Parathyroid adenoma (tissue), 2 donors: ENCODE results near the gene SYNJ2.

Experiments
- H2AFZ ChIP-seq: fragments of 300-600 bp; sonication (generic); one replicate; pipeline ENCODE4 v1.7.0; 2017; ENCODE audit warnings: antibody characterized with exemption, mild to moderate bottlenecking
- H3K27ac ChIP-seq: fragments of 300-600 bp; sonication (generic); one replicate; pipeline ENCODE4 v1.7.0; 2017
- H3K27me3 ChIP-seq: fragments of 300-600 bp; sonication (generic); one replicate; pipeline ENCODE4 v1.7.0; 2017; ENCODE audit warnings: low read length; ENCODE audit not compliant: control insufficient read depth, insufficient read depth
- H3K36me3 ChIP-seq: fragments of 300-600 bp; sonication (generic); one replicate; pipeline ENCODE4 v1.7.0; 2017; ENCODE audit warnings: low read length; ENCODE audit not compliant: control insufficient read depth, insufficient read depth
- H3K4me1 ChIP-seq: fragments of 300-600 bp; sonication (generic); one replicate; pipeline ENCODE4 v1.7.0; 2017; ENCODE audit warnings: control low read depth
- H3K4me2 ChIP-seq: fragments of 300-600 bp; sonication (generic); one replicate; pipeline ENCODE4 v1.7.0; 2017; ENCODE audit warnings: low read length
- H3K4me3 ChIP-seq: fragments of 300-600 bp; sonication (generic); one replicate; pipeline ENCODE4 v1.7.0; 2017; ENCODE audit warnings: low read depth, low read length
- H3K79me2 ChIP-seq: fragments of 300-600 bp; sonication (generic); one replicate; pipeline ENCODE4 v1.7.0; 2017; ENCODE audit warnings: control low read depth
- H3K9ac ChIP-seq: fragments of 300-600 bp; sonication (generic); one replicate; pipeline ENCODE4 v1.7.0; 2017; ENCODE audit warnings: mild to moderate bottlenecking
- H3K9me3 ChIP-seq: fragments of 300-600 bp; sonication (generic); one replicate; pipeline ENCODE4 v1.7.0; 2017; ENCODE audit warnings: low read length; ENCODE audit not compliant: control insufficient read depth
- CTCF ChIP-seq: fragments of 300-600 bp; sonication (generic); IDR thresholded peaks from one replicate; pipeline ENCODE4 v1.7.0; 2017; ENCODE audit warnings: antibody characterized with exemption, mild to moderate bottlenecking
- donor health status: primary hyperparathyroidism.

The SYNJ2 gene

GRCh38 chr6:158122048-158122447 is 140.4 kb downstream of the SYNJ2 start:
- H3K36me3 ChIP-seq, result no peaks in the 10 kb centered on the region
- H3K4me1 ChIP-seq, result no peaks in the 10 kb centered on the region
- H3K79me2 ChIP-seq, result no peaks in the 10 kb centered on the region
- no peak overlapping the region for H3K4me2 ChIP-seq
- H2AFZ ChIP-seq, result no peak overlapping the region
- no peaks in the 10 kb centered on the region for H3K27me3 ChIP-seq
- TF ChIP-seq CTCF, result no peak
- H3K9ac ChIP-seq, result no peak overlapping the region
- H3K27ac ChIP-seq, result no peak overlapping the region
- no peak overlapping the region for H3K4me3 ChIP-seq
- H3K9me3 ChIP-seq, result no peaks in the 10 kb centered on the region

GRCh38 chr6:158124288-158124687 is 142.6 kb downstream of the SYNJ2 start:
- Histone ChIP-seq H3K9me3 (no peaks in the 10 kb centered on the region), H3K4me1 (no peaks in the 10 kb centered on the region), H3K27me3 (no peaks in the 10 kb centered on the region), H3K27ac (no peak overlapping the region), H2AFZ (no peak overlapping the region), H3K9ac (no peak overlapping the region), H3K79me2 (no peaks in the 10 kb centered on the region), H3K4me2 (no peak overlapping the region), H3K4me3 (no peak overlapping the region), H3K36me3 (no peaks in the 10 kb centered on the region)
- no peak for TF ChIP-seq CTCF

- H3K9ac ChIP-seq, result no peak overlapping the region
- H3K9me3 ChIP-seq, result no peaks in the 10 kb centered on the region
- H3K36me3 ChIP-seq, result no peaks in the 10 kb centered on the region
- H3K4me1 ChIP-seq, result no peaks in the 10 kb centered on the region
- H2AFZ ChIP-seq, result no peak overlapping the region
- no peak overlapping the region for H3K27ac ChIP-seq
- no peaks in the 10 kb centered on the region for H3K79me2 ChIP-seq
- no peak overlapping the region for H3K4me2 ChIP-seq
- H3K27me3 ChIP-seq, result no peaks in the 10 kb centered on the region
- no peak overlapping the region for H3K4me3 ChIP-seq
- TF ChIP-seq CTCF, result no peak
These were observed 143.6 kb downstream of the SYNJ2 start for GRCh38 chr6:158125271-158125670.

- Histone ChIP-seq H3K79me2 (no peaks in the 10 kb centered on the region), H3K4me2 (no peak overlapping the region), H3K36me3 (no peaks in the 10 kb centered on the region), H3K27ac (no peak overlapping the region), H3K27me3 (no peaks in the 10 kb centered on the region), H3K9ac (no peak overlapping the region), H3K9me3 (no peaks in the 10 kb centered on the region), H3K4me1 (no peaks in the 10 kb centered on the region), H3K4me3 (no peak overlapping the region), H2AFZ (no peak overlapping the region)
- TF ChIP-seq CTCF, result no peak
These were observed 150.3 kb downstream of the SYNJ2 start for GRCh38 chr6:158131926-158132325.

- Histone ChIP-seq H3K4me2 (no peak overlapping the region), H3K36me3 (no peaks in the 10 kb centered on the region), H3K9ac (no peak overlapping the region), H3K27ac (no peak overlapping the region), H3K79me2 (no peaks in the 10 kb centered on the region), H3K4me3 (no peak overlapping the region), H2AFZ (no peak overlapping the region), H3K9me3 (no peaks in the 10 kb centered on the region), H3K4me1 (no peaks in the 10 kb centered on the region), H3K27me3 (no peaks in the 10 kb centered on the region)
- TF ChIP-seq CTCF, result no peak
These were observed 161.1 kb downstream of the SYNJ2 start for GRCh38 chr6:158142789-158143188.
